ENCODE data around the gene FALEC.

GRCh38 chr1:150555971-150556865 lies 40.7 kb downstream of the FALEC start:
- TF ChIP-seq POLR2A (IDR thresholded peaks at IDR 0.05): no peak
- no peak for TF ChIP-seq CTCF (IDR thresholded peaks at IDR 0.05)

Data from vagina (tissue), 2 donors.